GM23248 (cell line): ENCODE data around the gene SCD5.

ENCODE experiments used
- EZH2 ChIP-seq: fragments of 200-600 bp; sonication (generic); IDR thresholded peaks from 2 replicates; pipeline ENCODE4 v1.6.1; 2018; ENCODE audit warnings: antibody characterized with exemption, mild to moderate bottlenecking; ENCODE audit not compliant: insufficient read depth, poor library complexity, severe bottlenecking
- EZH2phosphoT487 ChIP-seq: fragments of 200-600 bp; sonication (generic); IDR thresholded peaks from 2 replicates; pipeline ENCODE4 v1.6.1; 2018; ENCODE audit warnings: antibody characterized with exemption, moderate library complexity, mild to moderate bottlenecking, low read depth; ENCODE audit not compliant: insufficient read depth

GRCh38 chr4:82754513-82755165 lies 44.0 kb downstream of the SCD5 start:
- no peak for TF ChIP-seq EZH2phosphoT487
- TF ChIP-seq EZH2 = no peak
